Measurements from ENCODE around the gene DNAJC27.

The DNAJC27 gene

GRCh38 chr2:24924266-24924665 is 47.5 kb downstream of the DNAJC27 start:
- Histone ChIP-seq H3K4me3 (ENCODE audit: low read length) (no peak overlapping the region), H3K9ac (ENCODE audit: low read length) (no peak overlapping the region), H3K27me3 (ENCODE audit: low read depth, low read length) (no peaks in the 10 kb centered on the region), H4K20me1 (ENCODE audit: insufficient read depth, low read length) (no peaks in the 10 kb centered on the region), H2AFZ (ENCODE audit: low read depth, low read length) (no peak overlapping the region), H3K27ac (ENCODE audit: low read length) (no peak overlapping the region), H3K79me2 (ENCODE audit: low read length) (peaks cover 10% of the 10 kb centered on the region), H3K4me1 (ENCODE audit: low read length) (peaks cover 19% of the 10 kb centered on the region), H3K36me3 (replicated peaks; ENCODE audit: low read depth, low read length) (no peaks in the 10 kb centered on the region), H3K4me2 (ENCODE audit: low read length) (no peak overlapping the region), H3K9me3 (ENCODE audit: insufficient read depth, low read length) (no peaks in the 10 kb centered on the region)
- TF ChIP-seq EZH2phosphoT487 (IDR thresholded peaks at IDR 0.05; ENCODE audit: low read depth): no peak
- TF ChIP-seq CTCF (IDR thresholded peaks at IDR 0.05; ENCODE audit: low read depth, low read length): no peak

GRCh38 chr2:24923106-24923505 is 48.6 kb downstream of the DNAJC27 start:
- Histone ChIP-seq H4K20me1 (ENCODE audit: insufficient read depth, low read length) (no peaks in the 10 kb centered on the region), H3K4me3 (ENCODE audit: low read length) (no peak overlapping the region), H3K79me2 (ENCODE audit: low read length) (peaks cover 21% of the 10 kb centered on the region), H3K27ac (ENCODE audit: low read length) (no peak overlapping the region), H3K4me1 (ENCODE audit: low read length) (peaks cover 25% of the 10 kb centered on the region), H2AFZ (ENCODE audit: low read depth, low read length) (no peak overlapping the region), H3K36me3 (replicated peaks; ENCODE audit: low read depth, low read length) (peaks cover 4% of the 10 kb centered on the region), H3K9me3 (ENCODE audit: insufficient read depth, low read length) (no peaks in the 10 kb centered on the region), H3K27me3 (ENCODE audit: low read depth, low read length) (no peaks in the 10 kb centered on the region), H3K9ac (ENCODE audit: low read length) (no peak overlapping the region), H3K4me2 (ENCODE audit: low read length) (no peak overlapping the region)
- TF ChIP-seq EZH2phosphoT487 (IDR thresholded peaks at IDR 0.05; ENCODE audit: low read depth) (no peak), CTCF (IDR thresholded peaks at IDR 0.05; ENCODE audit: low read depth, low read length) (no peak)

GRCh38 chr2:24922556-24922955 is 49.2 kb downstream of the DNAJC27 start:
- no peak overlapping the region for H3K27ac ChIP-seq (ENCODE audit: low read length)
- H3K9ac ChIP-seq (ENCODE audit: low read length): no peak overlapping the region
- peaks cover 4% of the 10 kb centered on the region; the same call in 1 of the 2 replicates for H4K20me1 ChIP-seq (ENCODE audit: insufficient read depth, low read length)
- no peak overlapping the region for H3K4me2 ChIP-seq (ENCODE audit: low read length)
- H3K4me1 ChIP-seq (ENCODE audit: low read length): peaks cover 30% of the 10 kb centered on the region
- no peak overlapping the region for H3K4me3 ChIP-seq (ENCODE audit: low read length)
- no peaks in the 10 kb centered on the region for H3K27me3 ChIP-seq (ENCODE audit: low read depth, low read length)
- no peak overlapping the region for H2AFZ ChIP-seq (ENCODE audit: low read depth, low read length)
- no peaks in the 10 kb centered on the region for H3K9me3 ChIP-seq (ENCODE audit: insufficient read depth, low read length)
- H3K79me2 ChIP-seq (ENCODE audit: low read length): peaks cover 27% of the 10 kb centered on the region
- TF ChIP-seq EZH2phosphoT487 (IDR thresholded peaks at IDR 0.05; ENCODE audit: low read depth): no peak
- H3K36me3 ChIP-seq (replicated peaks; ENCODE audit: low read depth, low read length): peaks cover 9% of the 10 kb centered on the region

- Histone ChIP-seq H3K79me2 (ENCODE audit: low read length) (peaks cover 43% of the 10 kb centered on the region), H3K4me2 (ENCODE audit: low read length) (peak overlapping the region; percentile 81), H4K20me1 (ENCODE audit: insufficient read depth, low read length) (peaks cover 14% of the 10 kb centered on the region), H3K9ac (ENCODE audit: low read length) (peak overlapping the region; percentile 80), H3K4me3 (ENCODE audit: low read length) (peak overlapping the region; percentile 85), H2AFZ (ENCODE audit: low read depth, low read length) (no peak overlapping the region), H3K4me1 (ENCODE audit: low read length) (peaks cover 14% of the 10 kb centered on the region), H3K36me3 (replicated peaks; ENCODE audit: low read depth, low read length) (peaks cover 17% of the 10 kb centered on the region), H3K27me3 (ENCODE audit: low read depth, low read length) (no peaks in the 10 kb centered on the region), H3K27ac (ENCODE audit: low read length) (peak overlapping the region; percentile 43), H3K9me3 (ENCODE audit: insufficient read depth, low read length) (no peaks in the 10 kb centered on the region)
- TF ChIP-seq EZH2phosphoT487 (IDR thresholded peaks at IDR 0.05; ENCODE audit: low read depth) (no peak), CTCF (IDR thresholded peaks at IDR 0.05; ENCODE audit: low read depth, low read length) (peak; percentile 69)
These were observed 50.8 kb downstream of the DNAJC27 start for GRCh38 chr2:24920809-24921441.
